KMS-11 (cell line): Measurements from ENCODE around the gene SH3BP2.

Experiments
- H2AFZ ChIP-seq: fragments of 200-600 bp; sonication (generic); 2 replicates; pipeline ENCODE4 v1.6.1; 2016; ENCODE audit warnings: antibody characterized with exemption, mixed run types, low read depth
- H3K27ac ChIP-seq: fragments of 200-600 bp; sonication (generic); 2 replicates; pipeline ENCODE4 v1.6.1; 2016; ENCODE audit warnings: mild to moderate bottlenecking, mixed run types
- H3K27me3 ChIP-seq: fragments of 200-600 bp; sonication (generic); 2 replicates; pipeline ENCODE4 v1.6.1; 2017; ENCODE audit warnings: mild to moderate bottlenecking, low read depth, mixed run types, moderate library complexity; ENCODE audit not compliant: insufficient read depth
- H3K36me3 ChIP-seq: fragments of 200-600 bp; sonication (generic); 2 replicates; pipeline ENCODE4 v1.6.1; 2017; ENCODE audit warnings: mild to moderate bottlenecking, mixed run types; ENCODE audit not compliant: insufficient read depth
- H3K4me1 ChIP-seq: fragments of 200-600 bp; sonication (generic); 2 replicates; pipeline ENCODE4 v1.6.1; 2016; ENCODE audit warnings: mild to moderate bottlenecking, low read depth, mixed run types; ENCODE audit not compliant: poor library complexity, severe bottlenecking
- H3K4me2 ChIP-seq: fragments of 200-600 bp; sonication (generic); 2 replicates; pipeline ENCODE4 v1.7.0; 2016; ENCODE audit warnings: mild to moderate bottlenecking, mixed run types
- H3K4me3 ChIP-seq: fragments of 200-600 bp; sonication (generic); IDR thresholded peaks from 2 replicates; pipeline ENCODE4 v1.6.1; 2017; ENCODE audit warnings: low read depth, low read length, mixed read lengths; ENCODE audit not compliant: insufficient read depth
- H3K79me2 ChIP-seq: fragments of 200-600 bp; sonication (generic); 2 replicates; pipeline ENCODE4 v1.6.1; 2016; ENCODE audit warnings: low read depth, mixed run types; ENCODE audit not compliant: insufficient read depth
- H3K9ac ChIP-seq: fragments of 200-600 bp; sonication (generic); 2 replicates; pipeline ENCODE4 v1.6.1; 2016; ENCODE audit warnings: mild to moderate bottlenecking, mixed run types
- H4K20me1 ChIP-seq: fragments of 200-600 bp; sonication (generic); 2 replicates; pipeline ENCODE4 v1.6.1; 2016; ENCODE audit warnings: mild to moderate bottlenecking, mixed run types; ENCODE audit not compliant: insufficient read depth
- TF ChIP-seq, protein P1 (sequence below): fragments of 200-600 bp; sonication (generic); conservative IDR thresholded peaks from 2 replicates; pipeline ENCODE4 v1.6.1; 2017; ENCODE audit warnings: low read depth, mild to moderate bottlenecking, antibody characterized with exemption, low read length, moderate library complexity, mixed read lengths

SH3BP2 gene

GRCh38 chr4:2787230-2788100 is 5.4 kb upstream of the SH3BP2 start:
- no peak overlapping the region for H3K9ac ChIP-seq
- TF ChIP-seq, protein P1, sequence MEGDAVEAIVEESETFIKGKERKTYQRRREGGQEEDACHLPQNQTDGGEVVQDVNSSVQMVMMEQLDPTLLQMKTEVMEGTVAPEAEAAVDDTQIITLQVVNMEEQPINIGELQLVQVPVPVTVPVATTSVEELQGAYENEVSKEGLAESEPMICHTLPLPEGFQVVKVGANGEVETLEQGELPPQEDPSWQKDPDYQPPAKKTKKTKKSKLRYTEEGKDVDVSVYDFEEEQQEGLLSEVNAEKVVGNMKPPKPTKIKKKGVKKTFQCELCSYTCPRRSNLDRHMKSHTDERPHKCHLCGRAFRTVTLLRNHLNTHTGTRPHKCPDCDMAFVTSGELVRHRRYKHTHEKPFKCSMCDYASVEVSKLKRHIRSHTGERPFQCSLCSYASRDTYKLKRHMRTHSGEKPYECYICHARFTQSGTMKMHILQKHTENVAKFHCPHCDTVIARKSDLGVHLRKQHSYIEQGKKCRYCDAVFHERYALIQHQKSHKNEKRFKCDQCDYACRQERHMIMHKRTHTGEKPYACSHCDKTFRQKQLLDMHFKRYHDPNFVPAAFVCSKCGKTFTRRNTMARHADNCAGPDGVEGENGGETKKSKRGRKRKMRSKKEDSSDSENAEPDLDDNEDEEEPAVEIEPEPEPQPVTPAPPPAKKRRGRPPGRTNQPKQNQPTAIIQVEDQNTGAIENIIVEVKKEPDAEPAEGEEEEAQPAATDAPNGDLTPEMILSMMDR: no peak
- no peaks in the 10 kb centered on the region for H3K27me3 ChIP-seq
- no peaks in the 10 kb centered on the region for H3K36me3 ChIP-seq
- H3K4me3 ChIP-seq: no peak overlapping the region
- H4K20me1 ChIP-seq: no peaks in the 10 kb centered on the region
- H3K79me2 ChIP-seq: no peaks in the 10 kb centered on the region
- H2AFZ ChIP-seq: no peak overlapping the region
- no peak overlapping the region for H3K4me2 ChIP-seq
- H3K4me1 ChIP-seq: no peaks in the 10 kb centered on the region
- H3K27ac ChIP-seq: no peak overlapping the region

- Histone ChIP-seq H4K20me1 (no peaks in the 10 kb centered on the region), H3K36me3 (no peaks in the 10 kb centered on the region), H3K4me1 (no peaks in the 10 kb centered on the region), H3K27me3 (no peaks in the 10 kb centered on the region), H3K27ac (no peak overlapping the region), H2AFZ (no peak overlapping the region), H3K9ac (no peak overlapping the region), H3K4me3 (no peak overlapping the region), H3K4me2 (no peak overlapping the region), H3K79me2 (no peaks in the 10 kb centered on the region)
- TF ChIP-seq, protein P1: no peak
Observed at GRCh38 chr4:2788101-2788500, 4.8 kb upstream of the SH3BP2 start.

DNA sequence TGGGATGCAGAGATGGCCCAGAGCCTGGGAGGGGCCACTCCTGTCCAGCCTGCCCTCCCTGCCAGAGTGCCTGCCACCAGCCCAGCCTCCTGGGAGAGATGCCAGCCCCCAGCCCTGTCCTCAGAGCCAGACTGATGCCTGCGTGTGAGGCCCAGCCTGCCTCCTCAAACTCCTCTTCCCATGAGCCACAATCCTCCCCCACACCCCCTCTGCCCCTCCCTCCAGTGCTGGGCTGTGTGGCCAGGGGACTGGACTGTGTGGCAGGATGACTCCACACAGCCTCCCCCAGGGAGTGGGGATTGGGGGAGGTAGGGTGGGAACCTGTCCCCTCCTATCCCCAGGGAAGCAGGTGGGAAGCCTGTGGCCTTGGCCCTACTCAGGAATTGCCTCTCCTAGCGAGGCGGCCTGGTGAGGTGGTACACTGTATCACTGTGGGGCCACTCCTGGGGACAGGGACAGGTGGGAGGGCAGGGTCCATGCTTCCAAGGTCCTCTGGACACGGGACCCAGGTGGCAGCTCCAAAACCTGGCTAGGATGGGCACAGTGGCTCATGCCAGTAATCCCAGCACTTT is 4.3 kb upstream of the SH3BP2 start:
- Histone ChIP-seq H2AFZ (no peak overlapping the region), H3K4me1 (no peaks in the 10 kb centered on the region), H3K79me2 (no peaks in the 10 kb centered on the region), H3K27me3 (no peaks in the 10 kb centered on the region), H3K4me2 (no peak overlapping the region), H3K36me3 (no peaks in the 10 kb centered on the region), H4K20me1 (no peaks in the 10 kb centered on the region), H3K9ac (no peak overlapping the region), H3K27ac (no peak overlapping the region), H3K4me3 (no peak overlapping the region)
- TF ChIP-seq, protein P1: no peak

DNA sequence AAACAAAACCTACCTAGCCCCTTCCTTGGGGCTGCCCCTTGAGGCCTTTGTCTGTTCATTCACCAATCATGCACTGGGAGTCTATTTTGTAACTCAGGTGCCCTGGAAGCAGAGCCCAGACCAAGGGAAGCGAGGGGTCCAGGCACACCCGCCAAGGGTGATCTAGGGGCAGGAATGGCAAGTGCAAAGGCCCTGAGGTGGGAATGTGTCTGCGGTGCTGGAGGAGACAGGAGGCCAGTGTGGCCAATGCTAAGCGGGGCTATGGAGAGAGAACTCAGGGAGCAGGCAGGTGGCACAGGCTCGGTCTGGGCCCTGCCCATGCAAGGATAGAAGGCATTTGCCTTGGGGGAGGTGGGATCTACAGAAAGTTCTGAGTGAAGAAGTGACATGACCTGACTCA is 3.5 kb upstream of the SH3BP2 start:
- Histone ChIP-seq H3K4me1 (no peaks in the 10 kb centered on the region), H4K20me1 (no peaks in the 10 kb centered on the region), H3K4me2 (no peak overlapping the region), H3K27me3 (no peaks in the 10 kb centered on the region), H3K79me2 (no peaks in the 10 kb centered on the region), H2AFZ (no peak overlapping the region), H3K36me3 (no peaks in the 10 kb centered on the region), H3K27ac (no peak overlapping the region), H3K4me3 (no peak overlapping the region), H3K9ac (no peak overlapping the region)
- TF ChIP-seq, protein P1: no peak
